Measurements from ENCODE around the gene TRAPPC6A.

TRAPPC6A gene

DNA sequence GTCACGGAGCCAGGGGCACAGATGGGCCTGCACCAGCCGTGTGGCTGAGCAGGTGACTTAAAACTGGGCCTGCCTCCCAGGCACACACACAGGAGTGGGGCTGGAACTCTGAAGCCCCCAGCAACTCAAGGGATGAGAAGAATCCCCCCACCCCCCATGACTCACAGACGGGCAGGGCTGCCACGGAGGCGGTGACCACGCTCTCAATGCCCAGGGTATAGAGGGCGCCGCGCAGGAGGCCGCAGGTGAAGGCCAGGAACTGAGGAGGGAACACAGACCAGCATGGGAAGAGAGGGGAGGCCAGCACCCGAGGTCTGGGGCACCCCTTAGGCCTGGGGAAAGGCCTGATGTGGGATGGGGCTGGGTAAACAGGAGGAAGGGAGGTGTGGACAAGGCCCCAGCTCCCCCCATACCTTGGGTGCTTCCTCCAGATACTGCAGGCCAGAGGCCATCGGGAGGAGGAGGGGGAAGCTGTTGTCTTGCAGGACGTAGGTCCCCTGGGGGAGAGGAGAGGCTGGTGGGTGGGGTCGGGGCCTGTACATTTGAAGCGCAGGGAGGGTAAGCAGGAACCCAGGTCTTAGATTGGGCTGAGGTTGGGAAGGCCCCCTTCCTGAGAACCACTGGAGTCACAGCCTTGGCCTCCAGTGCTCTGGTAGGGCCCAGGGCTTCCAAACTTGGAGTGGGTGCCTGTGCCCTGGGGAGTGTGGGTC is 14.1 kb downstream of the TRAPPC6A start:
- H3K27ac ChIP-seq (ENCODE audit: low read depth, low read length), result no peak overlapping the region
- peaks cover 6% of the 10 kb centered on the region; the same call in 1 of the 2 replicates for H3K27me3 ChIP-seq (ENCODE audit: control insufficient read depth, low read length)
- H3K4me3 ChIP-seq (ENCODE audit: low read length), result no peak overlapping the region
- TF ChIP-seq, protein P1, sequence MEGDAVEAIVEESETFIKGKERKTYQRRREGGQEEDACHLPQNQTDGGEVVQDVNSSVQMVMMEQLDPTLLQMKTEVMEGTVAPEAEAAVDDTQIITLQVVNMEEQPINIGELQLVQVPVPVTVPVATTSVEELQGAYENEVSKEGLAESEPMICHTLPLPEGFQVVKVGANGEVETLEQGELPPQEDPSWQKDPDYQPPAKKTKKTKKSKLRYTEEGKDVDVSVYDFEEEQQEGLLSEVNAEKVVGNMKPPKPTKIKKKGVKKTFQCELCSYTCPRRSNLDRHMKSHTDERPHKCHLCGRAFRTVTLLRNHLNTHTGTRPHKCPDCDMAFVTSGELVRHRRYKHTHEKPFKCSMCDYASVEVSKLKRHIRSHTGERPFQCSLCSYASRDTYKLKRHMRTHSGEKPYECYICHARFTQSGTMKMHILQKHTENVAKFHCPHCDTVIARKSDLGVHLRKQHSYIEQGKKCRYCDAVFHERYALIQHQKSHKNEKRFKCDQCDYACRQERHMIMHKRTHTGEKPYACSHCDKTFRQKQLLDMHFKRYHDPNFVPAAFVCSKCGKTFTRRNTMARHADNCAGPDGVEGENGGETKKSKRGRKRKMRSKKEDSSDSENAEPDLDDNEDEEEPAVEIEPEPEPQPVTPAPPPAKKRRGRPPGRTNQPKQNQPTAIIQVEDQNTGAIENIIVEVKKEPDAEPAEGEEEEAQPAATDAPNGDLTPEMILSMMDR (IDR thresholded peaks at IDR 0.05; ENCODE audit: low read depth, low read length, poor library complexity, severe bottlenecking), result no peak
- H3K4me2 ChIP-seq (ENCODE audit: low read length), result peak overlapping the region; percentile 21; the same call in 1 of the 2 replicates
- no peaks in the 10 kb centered on the region for H3K36me3 ChIP-seq (ENCODE audit: control insufficient read depth, low read length)
- H4K20me1 ChIP-seq (ENCODE audit: control insufficient read depth, insufficient read depth, low read depth, low read length), result no peaks in the 10 kb centered on the region
- H3K4me1 ChIP-seq (ENCODE audit: control insufficient read depth, low read length), result peaks cover 14% of the 10 kb centered on the region
- no peaks in the 10 kb centered on the region for H3F3A ChIP-seq (ENCODE audit: control insufficient read depth, insufficient read depth)
- H3K9me2 ChIP-seq (replicated peaks; ENCODE audit: control insufficient read depth, low read length), result no peaks in the 10 kb centered on the region
- H3K79me2 ChIP-seq (ENCODE audit: control insufficient read depth, low read length), result no peaks in the 10 kb centered on the region
- no peaks in the 10 kb centered on the region for H3K9me3 ChIP-seq (ENCODE audit: control insufficient read depth, insufficient read depth, low read length)

DNA sequence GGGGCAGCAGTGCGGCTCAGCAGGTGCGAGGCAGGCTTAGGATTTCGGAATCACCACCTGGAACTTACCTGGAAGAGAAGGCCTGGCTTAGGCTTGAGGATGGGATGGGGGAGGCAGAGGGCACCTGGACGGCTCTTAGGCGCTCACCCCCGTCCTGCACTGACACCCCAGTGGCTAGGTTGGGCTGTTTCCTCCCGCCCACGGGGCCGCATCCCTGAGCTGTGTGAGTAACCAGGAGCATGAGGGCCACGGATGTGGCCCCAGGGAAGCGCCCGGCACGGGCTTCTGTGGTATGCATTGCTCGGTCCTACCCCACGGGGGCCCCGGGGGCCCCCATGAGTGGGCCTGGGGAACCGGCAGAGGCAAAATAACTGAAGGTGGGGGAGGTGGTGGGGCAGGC is 14.9 kb downstream of the TRAPPC6A start:
- TF ChIP-seq EZH2phosphoT487 (IDR thresholded peaks at IDR 0.05; ENCODE audit: borderline replicate concordance, low read length), result no peak
- TF ChIP-seq, protein P1 (IDR thresholded peaks at IDR 0.05; ENCODE audit: low read depth, low read length, poor library complexity, severe bottlenecking), result no peak
- no peaks in the 10 kb centered on the region for H3K9me3 ChIP-seq (ENCODE audit: control insufficient read depth, insufficient read depth, low read length)
- peaks cover 14% of the 10 kb centered on the region for H3K4me1 ChIP-seq (ENCODE audit: control insufficient read depth, low read length)
- H3K27ac ChIP-seq (ENCODE audit: low read depth, low read length), result no peak overlapping the region
- no peaks in the 10 kb centered on the region for H4K20me1 ChIP-seq (ENCODE audit: control insufficient read depth, insufficient read depth, low read depth, low read length)
- no peaks in the 10 kb centered on the region for H3K9me2 ChIP-seq (replicated peaks; ENCODE audit: control insufficient read depth, low read length)
- no peaks in the 10 kb centered on the region for H3K36me3 ChIP-seq (ENCODE audit: control insufficient read depth, low read length)
- peaks cover 7% of the 10 kb centered on the region; the same call in 1 of the 2 replicates for H3K27me3 ChIP-seq (ENCODE audit: control insufficient read depth, low read length)
- H3K79me2 ChIP-seq (ENCODE audit: control insufficient read depth, low read length), result no peaks in the 10 kb centered on the region
- H3K4me2 ChIP-seq (ENCODE audit: low read length), result no peak overlapping the region
- H3F3A ChIP-seq (ENCODE audit: control insufficient read depth, insufficient read depth), result no peaks in the 10 kb centered on the region
- no peak overlapping the region for H3K4me3 ChIP-seq (ENCODE audit: low read length)

DNA sequence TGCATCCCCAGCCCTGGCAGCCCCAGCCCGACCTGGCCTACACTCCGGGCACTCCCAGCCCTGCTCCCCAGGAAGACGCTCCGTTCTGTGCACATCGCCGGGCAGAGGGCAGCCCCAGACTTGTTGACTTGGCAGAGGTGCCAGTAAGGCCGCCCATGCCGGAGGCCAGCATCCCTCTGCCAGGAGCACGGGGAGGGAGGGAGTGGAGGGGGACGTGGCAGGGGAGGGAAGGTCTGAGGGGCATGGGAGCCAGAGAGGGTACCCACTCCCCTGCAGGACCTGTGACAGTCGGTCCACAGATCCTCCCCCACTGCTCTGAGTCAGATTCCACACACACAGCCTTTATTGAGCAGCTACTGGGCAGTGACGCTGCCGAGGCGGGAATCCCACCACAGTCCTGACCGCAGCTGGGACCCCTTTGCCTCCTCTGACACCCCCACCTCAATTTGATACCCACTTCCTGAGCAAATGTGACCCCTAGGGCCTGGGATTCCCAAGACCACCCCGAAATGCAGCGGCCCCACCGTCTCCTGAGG is 15.4 kb downstream of the TRAPPC6A start:
- Histone ChIP-seq H4K20me1 (ENCODE audit: control insufficient read depth, insufficient read depth, low read depth, low read length) (no peaks in the 10 kb centered on the region), H3K4me2 (ENCODE audit: low read length) (no peak overlapping the region), H3K27ac (ENCODE audit: low read depth, low read length) (no peak overlapping the region), H3K9me3 (ENCODE audit: control insufficient read depth, insufficient read depth, low read length) (no peaks in the 10 kb centered on the region), H3K4me3 (ENCODE audit: low read length) (no peak overlapping the region), H3K27me3 (ENCODE audit: control insufficient read depth, low read length) (peaks cover 10% of the 10 kb centered on the region; the same call in 1 of the 2 replicates), H3K36me3 (ENCODE audit: control insufficient read depth, low read length) (no peaks in the 10 kb centered on the region), H3K9me2 (replicated peaks; ENCODE audit: control insufficient read depth, low read length) (no peaks in the 10 kb centered on the region), H3K4me1 (ENCODE audit: control insufficient read depth, low read length) (peaks cover 14% of the 10 kb centered on the region), H3F3A (ENCODE audit: control insufficient read depth, insufficient read depth) (no peaks in the 10 kb centered on the region), H3K79me2 (ENCODE audit: control insufficient read depth, low read length) (no peaks in the 10 kb centered on the region)
- TF ChIP-seq, protein P1 (IDR thresholded peaks at IDR 0.05; ENCODE audit: low read depth, low read length, poor library complexity, severe bottlenecking), result no peak
- no peak for TF ChIP-seq EZH2phosphoT487 (IDR thresholded peaks at IDR 0.05; ENCODE audit: borderline replicate concordance, low read length)
